GM19372 (cell line): Measurements from ENCODE around the gene TIMM10B.

ENCODE experiments used
- ATAC-seq: cut with Tn5 transposase; IDR thresholded peaks from one replicate; pipeline ENCODE4 v1.9.1; 2021; ENCODE audit warnings: mild to moderate bottlenecking, low read depth, moderate library complexity; ENCODE audit not compliant: unreplicated experiment

The TIMM10B gene

DNA sequence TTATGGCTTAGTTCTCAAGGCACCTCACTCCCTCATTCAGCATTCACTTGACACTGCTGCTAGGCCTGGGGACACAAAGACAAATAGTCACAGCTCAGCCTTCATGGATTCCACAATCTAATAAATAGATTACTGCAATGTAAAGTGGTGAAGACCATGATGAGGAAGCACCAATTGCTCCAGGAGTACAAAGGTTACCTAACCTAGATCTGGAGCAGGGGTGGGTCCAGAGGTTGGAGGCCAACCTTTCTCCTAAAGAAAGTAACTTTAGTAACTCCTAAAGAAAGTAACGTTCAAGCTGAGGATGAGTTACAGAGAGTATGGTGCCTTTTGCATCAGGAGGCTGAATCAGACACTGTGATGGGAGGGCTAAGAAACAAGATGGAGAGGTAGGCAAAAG, 11.7 kb upstream of the TIMM10B start:
- ATAC-seq, result no peak

DNA sequence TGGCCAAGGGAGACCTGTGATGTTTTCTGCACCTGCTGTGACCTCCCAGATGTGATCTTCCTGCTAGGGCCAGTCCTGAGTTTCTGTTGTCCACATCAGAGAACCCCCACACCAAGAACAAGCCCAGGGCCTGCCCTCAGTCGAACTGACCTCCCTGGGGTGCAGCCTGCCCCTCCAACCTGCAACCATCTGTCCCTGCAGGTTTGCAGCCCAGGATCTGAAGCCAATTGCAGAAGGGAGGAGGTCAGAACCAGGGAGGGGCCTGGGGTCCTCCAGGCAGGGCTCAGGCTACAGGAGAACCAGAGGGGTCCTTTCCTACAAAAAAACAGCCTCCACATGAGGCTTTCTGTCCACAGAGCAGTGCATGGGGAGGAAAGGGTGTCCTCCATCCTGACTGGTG, 8.4 kb upstream of the TIMM10B start:
- ATAC-seq, result no peak

DNA sequence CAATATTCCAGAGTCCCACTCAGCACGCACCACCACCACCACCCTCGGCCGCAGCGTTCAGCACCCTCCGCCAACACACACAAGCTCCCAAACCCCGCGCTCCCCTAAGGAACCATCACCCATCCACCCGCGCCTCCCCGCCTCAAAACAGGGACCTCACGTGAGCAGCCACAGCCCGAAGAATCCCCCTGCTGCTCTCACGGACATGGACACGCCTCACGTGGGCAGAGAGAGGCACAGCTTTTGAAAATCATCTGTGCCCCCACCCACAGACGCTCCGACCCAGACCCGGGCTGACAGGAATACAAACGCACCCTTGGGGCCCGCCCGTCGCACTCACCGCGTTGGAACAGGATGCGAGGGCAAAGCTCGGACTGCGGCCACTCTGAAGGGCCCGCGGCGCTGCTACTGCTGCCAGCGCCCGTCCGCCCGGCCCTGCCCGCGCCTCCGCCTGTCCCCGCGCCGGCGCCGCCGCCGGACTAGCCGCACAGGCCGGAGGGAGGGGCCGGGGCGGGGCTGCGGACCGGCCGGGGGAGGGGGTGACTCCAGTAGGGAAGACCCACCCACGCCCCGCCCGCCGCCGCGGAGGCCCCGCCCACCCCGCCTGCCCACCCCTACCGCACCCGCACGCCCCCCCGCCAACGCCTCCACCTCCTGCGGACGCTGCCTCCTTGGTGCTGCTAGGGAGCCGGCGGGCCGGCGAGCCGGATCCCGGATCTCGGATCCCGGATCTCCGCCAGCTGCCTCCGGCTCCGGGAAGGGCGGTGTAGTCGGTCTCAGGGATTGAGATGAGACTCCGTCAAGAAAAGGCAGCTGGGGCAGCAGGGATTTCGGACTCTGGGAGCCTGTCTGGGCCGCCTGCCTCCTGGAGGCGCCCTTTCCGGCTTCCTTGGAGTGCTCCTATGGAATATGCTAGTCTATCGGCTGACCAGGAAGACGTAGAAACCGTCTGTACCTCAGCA, 7.6 kb upstream of the TIMM10B start, which contains the start of gene TRIM3:
TSS of gene TRIM3 (minus strand) at position 491 of the 962 bp plus-strand sequence. CDS start 8,246 bp downstream, outside the sequence.
- peak; percentile 66 for ATAC-seq

DNA sequence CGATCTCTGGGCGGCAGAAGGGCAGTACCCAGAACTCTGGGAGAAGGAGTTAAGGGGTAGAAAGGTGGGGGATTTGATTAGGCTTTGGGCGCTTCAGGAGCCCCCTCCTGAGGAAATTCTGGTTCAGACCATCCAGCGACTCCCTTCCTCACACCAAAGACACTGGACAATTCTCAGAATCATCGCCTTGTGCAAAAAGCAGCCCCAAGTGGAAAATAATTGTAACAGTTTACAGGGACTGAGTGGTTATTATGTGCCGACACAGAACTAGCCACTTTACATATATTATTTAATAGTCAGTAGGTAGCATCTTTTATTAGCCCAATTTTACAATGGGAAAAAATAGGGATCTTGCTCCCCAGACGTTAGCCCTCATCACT, 6.9 kb upstream of the TIMM10B start:
- ATAC-seq, result no peak

DNA sequence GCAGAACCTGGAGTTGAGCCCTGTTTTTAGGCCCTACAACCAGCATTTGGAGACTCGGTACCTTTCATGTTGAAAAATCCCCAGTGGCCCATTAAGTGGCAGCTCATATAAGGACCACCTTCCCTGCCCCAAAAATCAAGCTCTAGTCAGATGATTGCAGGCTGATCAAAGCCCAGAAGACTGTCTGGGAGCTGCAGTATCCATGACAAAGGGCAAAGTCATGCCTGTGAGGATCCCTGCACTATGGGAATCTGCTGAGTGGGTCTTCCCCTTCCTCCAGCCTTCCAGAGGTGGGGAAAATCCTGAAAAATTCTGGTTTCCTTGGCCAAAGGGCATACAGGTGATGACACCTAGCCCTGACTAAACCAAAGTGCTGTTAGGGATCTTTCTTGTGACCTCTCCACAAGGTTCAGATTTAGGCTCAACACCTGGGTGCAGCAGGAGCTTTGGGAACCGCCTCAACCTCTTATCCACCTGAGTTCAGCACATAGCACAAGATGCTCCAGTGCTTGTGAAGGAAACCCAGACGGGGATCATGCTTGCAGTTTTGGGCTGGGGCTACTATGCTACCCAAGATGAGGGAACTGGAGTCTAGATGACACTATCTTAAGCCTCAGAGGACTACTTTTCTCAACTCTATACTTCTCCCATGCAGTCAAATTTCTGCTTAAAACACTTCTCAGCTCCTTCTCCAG, 6.3 kb upstream of the TIMM10B start:
- no peak for ATAC-seq

DNA sequence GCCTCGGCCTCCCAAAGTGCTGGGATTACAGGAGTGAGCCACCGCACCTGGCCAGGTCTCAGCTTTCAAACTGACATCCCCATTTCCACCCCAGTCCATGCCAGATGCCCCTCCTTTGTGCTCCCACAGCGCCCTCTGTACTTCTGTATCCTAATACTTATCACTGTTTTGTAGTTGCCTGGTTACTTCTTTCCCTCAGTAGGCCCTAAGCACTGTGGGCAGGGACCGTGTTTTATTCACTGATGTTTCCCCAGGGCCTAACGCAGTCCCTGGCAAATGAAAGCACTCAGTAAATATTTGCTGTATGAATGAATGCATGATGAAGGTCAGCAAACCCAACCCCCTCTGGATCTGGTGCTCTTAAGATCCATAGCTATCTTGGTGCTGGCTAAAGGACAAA, 5.4 kb upstream of the TIMM10B start:
- no peak for ATAC-seq

DNA sequence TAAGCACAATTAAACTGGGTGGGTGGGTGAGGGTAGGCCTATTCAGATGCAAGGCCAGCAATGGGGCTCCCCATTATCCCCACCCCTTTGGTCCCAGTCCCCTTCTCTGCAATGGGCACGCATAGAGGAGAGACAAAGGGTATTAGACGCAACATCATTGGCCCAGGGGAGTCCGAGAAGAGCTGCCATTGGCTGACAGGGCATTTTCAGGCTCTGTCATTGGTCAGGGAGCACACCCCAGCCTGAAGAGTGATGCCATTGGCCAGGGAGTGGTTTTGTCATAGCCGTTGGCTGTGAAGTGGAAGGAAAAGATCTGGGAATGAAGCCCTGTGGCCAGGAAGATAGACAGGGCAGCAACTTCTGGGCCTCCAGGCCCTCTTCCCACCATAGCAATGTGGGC, 4.7 kb upstream of the TIMM10B start:
- no peak for ATAC-seq

DNA sequence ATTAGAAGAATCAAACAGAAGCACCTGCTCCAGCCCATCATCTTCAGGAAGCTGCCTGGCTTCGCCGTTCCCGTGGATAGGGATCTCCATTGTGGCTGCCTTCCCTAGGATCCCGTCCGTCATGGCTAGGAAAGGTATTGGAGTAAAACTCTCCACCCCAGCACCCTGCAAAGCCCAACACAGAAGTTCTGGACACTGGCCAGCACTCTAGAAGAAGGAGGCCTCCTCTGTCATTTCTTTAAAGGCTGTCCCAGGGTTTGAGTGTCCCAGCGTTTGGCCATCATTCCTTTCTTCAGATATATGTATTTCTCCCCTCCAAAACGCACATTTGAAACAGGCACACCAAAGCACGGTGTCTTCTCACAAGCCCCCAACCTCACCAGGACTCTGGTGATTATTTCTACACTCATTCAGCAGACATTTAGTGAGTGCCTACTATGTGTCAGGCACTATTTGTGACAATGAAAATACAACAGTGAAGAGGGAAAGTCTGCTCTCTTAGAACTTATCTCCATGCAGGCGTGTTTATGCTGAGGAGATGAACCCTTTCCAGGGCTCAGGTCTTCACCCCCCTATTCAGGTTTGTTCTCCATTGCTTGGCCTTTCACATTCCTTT, 894 bp upstream of the TIMM10B start:
- no peak for ATAC-seq

DNA sequence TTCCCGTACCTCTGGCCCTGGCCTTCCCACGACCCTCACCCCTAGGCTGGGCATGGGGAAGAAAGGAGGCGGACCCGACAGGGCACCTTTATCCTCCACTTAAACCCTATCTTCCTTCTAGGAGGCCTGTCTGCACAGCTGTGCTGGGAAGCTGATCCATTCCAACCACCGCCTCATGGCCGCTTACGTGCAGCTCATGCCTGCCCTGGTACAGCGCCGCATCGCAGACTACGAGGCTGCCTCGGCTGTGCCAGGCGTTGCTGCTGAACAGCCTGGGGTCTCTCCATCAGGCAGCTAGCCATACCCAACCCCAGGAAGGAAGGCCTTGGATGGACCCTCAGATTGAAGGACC, 599 bp downstream of the TIMM10B start:
- no peak for ATAC-seq

DNA sequence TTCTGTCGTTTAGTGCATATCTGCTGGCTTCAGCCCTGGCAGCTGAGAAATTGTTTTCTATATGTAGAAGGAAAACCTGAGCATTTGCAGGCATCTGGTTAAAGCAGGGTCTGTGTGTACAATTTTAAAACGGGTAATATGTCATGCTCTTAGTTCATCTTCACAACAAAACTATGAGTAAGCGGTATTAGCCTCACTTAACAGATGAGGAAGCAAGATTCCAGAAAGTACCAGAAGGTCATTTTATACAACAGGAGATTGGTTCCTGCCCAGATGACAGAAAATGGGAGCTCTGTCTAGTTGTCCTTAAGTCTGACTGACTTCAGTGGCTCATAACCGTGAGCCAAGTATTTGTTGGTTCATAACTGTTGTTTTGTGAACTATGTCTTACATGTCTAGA, 1.1 kb downstream of the TIMM10B start:
- ATAC-seq, result no peak

DNA sequence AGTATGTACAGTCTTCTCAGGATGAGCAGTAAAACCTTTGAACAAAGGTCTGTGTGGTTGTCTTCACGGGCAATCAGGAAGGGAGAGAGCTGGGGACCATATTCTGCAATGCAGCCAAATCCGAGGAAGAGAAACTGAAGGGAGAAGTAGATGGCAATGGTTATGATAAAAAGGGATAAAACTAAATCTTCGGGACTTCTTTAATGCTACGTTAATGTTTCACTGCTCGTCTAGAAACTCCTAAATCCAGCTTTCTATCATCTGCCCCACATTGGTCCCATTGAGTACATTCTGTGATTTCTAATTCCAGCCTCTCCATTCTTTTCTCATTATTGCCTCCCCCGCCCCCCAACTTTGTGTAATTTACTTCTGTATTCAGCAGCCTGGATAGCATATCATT, 1.7 kb downstream of the TIMM10B start:
- no peak for ATAC-seq

DNA sequence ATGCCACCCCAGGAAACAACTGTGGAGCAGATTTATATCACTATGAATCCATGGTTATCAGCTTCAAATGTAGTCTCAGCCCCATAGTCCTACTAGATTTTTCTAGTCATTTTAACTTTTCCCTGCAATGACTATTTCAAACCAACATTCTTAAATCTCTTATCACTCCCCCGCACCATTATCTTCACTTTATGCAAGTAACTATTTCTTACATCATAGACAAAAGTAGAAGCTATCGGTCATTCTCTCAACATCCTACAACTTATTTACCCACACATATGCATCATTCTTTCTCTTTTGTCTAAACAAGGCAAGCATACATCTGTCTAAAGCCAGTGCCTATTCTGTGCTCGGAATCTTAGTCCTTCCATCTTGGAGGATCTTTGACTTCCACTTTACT, 4.4 kb downstream of the TIMM10B start:
- ATAC-seq, result no peak

DNA sequence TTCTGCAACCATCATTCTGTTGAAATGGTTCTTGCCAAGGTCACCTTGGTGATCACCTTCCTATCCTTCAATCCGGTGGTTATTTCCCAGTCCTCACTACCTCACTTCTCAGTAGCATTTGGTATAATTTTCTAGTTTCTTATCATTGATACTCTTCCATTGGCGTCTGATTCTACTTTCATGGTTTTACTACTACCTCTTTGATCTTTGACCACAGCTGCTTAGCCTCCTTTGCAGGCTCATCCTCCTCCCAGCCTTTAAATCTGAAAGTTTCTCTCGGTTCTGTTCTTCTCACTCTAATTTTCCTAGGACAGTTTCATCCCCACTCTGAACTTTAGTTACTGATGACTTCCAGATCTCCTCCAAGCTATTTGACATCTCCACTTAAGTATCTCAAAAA, 5.0 kb downstream of the TIMM10B start:
- no peak for ATAC-seq

DNA sequence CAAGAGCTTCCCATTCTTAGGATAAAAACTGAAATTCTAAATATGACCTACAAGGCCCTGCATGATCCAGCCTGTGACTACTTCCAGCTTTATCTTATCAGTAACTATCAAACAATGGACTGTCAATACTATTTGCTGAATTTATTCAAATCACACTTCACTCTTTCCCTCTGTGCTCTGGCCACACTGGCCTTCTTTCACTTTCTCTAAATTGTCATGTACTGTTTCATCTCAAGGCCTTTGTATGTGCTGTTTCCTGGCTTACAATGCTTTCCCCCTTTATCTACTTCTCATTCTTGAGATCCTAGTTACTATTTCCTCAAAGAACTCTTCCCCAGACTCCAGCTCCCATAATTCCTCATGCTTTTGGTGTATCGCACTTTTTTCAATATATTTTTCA, 5.6 kb downstream of the TIMM10B start:
- ATAC-seq, result no peak

DNA sequence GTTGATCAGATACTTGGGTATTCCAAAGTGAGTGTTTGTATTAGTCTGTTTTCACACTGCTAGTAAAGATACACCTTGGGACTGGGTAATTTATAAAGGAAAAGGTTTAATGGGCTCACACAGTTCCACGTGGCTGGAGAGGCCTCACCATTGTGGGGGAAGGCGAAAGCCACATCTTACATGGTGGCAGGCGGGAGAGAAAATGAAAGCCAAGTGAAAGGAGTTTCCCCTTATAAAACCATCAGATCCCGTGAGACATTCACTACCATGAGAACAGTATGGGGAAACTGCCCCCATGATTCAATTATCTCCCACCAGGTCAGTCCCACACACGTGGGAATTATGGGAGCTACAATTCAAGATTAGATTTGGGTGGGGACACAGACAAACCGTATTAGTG, 7.0 kb downstream of the TIMM10B start:
- no peak for ATAC-seq

DNA sequence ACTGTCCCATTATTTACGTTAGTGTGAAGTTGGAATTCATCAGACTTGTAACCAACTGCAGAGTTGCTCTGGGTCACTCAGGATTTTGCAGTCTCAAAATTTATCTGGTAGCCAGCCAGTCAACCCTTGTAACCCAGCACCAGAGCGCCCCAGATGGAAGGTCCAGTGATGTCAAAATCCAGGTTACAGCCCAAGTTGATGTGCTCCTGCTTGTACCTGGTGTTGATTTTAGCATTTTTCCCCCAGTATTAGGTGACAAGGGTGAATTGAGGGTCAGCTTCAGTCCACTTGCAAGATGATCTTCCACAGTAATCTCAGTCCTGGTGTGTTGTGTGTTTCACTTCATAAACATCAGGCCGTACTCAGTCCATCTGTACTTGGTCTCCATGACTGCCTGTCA, 7.5 kb downstream of the TIMM10B start:
- ATAC-seq, result no peak

DNA sequence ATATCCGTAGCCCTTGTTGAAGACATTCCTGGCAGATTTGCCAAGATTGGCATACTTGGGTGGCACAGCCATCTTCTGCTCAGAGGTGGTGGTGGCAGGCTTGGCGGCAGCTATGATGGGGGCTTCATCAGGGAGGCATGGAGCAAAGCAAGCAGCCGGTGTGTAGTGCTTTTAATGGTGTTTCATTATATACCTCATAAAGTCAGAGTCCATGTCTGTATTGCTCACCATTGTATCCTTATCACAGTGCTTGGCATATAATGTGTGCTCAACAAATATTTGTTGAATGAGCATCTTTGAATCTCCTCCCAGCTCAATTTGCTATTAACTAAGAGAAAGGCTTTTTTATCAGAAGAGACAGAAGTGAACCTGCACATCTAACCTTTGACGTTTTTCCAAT, 8.0 kb downstream of the TIMM10B start:
- no peak for ATAC-seq

DNA sequence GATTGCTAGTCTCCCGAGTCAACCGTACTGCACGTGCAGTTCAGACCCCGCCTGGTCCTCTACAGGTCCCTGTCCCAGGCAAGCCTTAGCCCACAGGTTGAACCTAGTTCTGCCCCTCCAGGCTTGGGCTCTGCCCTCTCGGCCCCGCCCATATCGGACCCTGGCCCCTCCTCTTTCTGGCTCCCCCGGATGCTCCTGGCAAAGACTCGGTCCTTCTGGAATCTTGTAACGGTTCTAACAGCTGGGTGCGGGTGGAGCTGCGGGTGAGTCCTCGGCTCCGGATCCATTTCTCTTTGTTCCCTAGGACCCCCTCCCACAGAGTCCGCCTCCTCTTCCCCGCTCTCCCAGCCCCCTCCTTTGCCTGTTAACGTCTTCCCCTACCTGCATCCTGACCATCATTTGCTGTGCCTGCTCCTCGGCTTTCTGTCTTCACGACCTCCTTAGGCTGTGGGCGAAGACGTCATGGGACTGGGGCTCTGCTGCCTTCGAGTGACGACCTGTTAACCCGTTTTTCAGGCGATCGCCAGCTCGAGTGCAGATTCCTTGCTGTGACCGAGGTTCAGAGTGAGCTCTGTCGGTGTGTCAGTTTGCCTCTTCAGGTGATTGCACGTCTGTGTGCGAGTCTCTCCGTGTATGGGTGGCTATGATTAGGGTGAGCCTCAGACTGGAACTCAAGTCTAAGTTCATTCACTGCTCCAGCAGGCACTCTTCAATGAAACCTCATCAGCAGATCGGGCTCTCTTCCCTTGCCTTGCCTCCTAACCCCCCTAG, 16.0 kb downstream of the TIMM10B start, which contains the start of gene DNHD1:
TSS of gene DNHD1 (plus strand) at position 212 of the 771 bp plus-strand sequence. CDS start 936 bp downstream, outside the sequence.
- ATAC-seq, result no peak

DNA sequence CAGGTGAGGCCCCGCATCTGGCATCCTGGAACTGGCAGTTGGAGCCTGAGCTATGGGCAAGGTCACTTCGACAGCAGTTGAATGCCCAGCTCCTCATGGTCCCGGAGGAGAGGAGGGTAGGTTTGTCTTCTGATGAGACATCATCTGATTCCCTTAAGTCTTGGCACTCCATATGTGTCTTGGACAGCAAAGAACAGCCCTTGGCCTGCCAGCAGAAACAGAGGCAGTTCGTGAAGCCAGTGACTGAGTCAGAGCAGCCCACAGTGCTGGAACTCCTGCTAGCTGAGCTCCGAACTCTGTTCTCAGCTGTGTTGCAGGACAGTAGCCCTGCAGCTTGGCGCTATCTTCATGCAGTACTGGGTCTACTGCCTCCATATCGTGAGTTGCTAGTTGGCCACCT, 16.8 kb downstream of the TIMM10B start:
- ATAC-seq, result no peak

DNA sequence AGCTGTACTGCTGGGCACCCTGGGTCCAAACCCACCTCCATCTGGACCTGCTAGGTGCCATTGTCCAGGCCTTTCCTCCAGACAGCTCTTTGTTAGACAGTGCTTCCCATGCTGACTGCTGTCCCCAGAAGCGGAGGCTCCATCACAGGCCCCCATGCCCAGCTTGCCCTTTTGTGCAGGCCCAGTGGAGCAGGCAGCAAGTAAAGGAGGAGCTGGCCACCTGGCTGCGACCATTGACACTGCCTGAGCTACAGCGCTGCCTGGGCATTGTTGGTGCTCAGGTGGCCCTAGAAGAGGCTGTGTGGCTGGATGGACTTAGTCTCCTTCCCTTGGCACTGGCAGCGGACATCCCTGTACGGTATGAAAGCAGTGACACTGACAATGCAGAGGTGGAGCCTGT, 17.2 kb downstream of the TIMM10B start:
- no peak for ATAC-seq

DNA sequence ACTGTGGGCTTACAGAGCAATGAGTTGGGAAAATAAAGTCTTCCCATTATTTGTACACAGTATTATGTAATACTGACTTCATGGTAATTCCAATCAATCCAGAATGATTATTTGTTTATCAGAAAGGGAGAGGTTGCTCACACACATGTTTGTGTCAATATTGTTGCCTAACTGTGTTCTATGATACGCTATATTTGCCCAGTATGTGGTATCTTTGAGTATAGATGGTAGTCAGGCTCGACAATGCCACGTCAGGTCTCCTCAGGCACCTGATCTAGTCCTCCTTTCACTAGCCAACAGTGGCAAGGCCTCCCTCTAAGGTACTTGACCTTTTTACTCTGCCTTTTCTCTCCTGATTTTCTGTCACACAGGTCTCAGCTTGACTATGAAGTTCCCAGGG, 21.1 kb downstream of the TIMM10B start:
- no peak for ATAC-seq
